K562 (cell line): ENCODE results near the gene ZNF672.

Source experiments
- CBX8 ChIP-seq: fragments of 200-600 bp; sonication (generic); IDR thresholded peaks from 2 replicates; pipeline ENCODE4 v1.6.1; 2012; ENCODE audit warnings: borderline replicate concordance, mixed run types, low read depth, mild to moderate bottlenecking, moderate library complexity, mixed read lengths, low read length, control low read depth, inconsistent platforms; ENCODE audit not compliant: poor library complexity, severe bottlenecking; ENCODE audit errors: extremely low read depth
- DNMT1 ChIP-seq: fragments of 450-650 bp; IDR thresholded peaks from 2 replicates; pipeline ENCODE4 v1.6.1; 2016; ENCODE audit warnings: antibody characterized with exemption, mild to moderate bottlenecking
- FOSL1 ChIP-seq: fragments of 200-800 bp; sonication (Bioruptor generic); conservative IDR thresholded peaks from 2 replicates; pipeline ENCODE4 v1.6.1; 2016; ENCODE audit warnings: missing genetic modification characterization, missing compliant biosample characterization
- KAT8 ChIP-seq: fragments of 450-650 bp; IDR thresholded peaks from 2 replicates; pipeline ENCODE4 v1.6.1; 2016; ENCODE audit warnings: low read depth, mild to moderate bottlenecking
- POLR2A ChIP-seq: fragments of 450-650 bp; conservative IDR thresholded peaks from 2 replicates; pipeline ENCODE4 v1.6.1; 2016
- RBM34 ChIP-seq: fragments of 200-400 bp; formaldehyde crosslinking; IDR thresholded peaks from 2 replicates; pipeline ENCODE4 v1.6.1; 2018; ENCODE audit warnings: low read length, borderline replicate concordance; ENCODE audit not compliant: insufficient read depth
- RFX1 ChIP-seq: fragments of 450-650 bp; IDR thresholded peaks from 2 replicates; pipeline ENCODE4 v1.6.1; 2016; ENCODE audit warnings: mild to moderate bottlenecking, moderate library complexity
- TF ChIP-seq, protein P1 (sequence below): sonication (generic); formaldehyde crosslinking; IDR thresholded peaks from 2 replicates; pipeline ENCODE4 v1.8.0; 2023; ENCODE audit warnings: missing genetic modification reagents, mild to moderate bottlenecking, borderline replicate concordance
- TF ChIP-seq, protein P2 (sequence below): fragments of 450-650 bp; formaldehyde crosslinking; IDR thresholded peaks from 2 replicates; pipeline ENCODE4 v1.4.0; 2022; ENCODE audit warnings: missing genetic modification characterization

DNA sequence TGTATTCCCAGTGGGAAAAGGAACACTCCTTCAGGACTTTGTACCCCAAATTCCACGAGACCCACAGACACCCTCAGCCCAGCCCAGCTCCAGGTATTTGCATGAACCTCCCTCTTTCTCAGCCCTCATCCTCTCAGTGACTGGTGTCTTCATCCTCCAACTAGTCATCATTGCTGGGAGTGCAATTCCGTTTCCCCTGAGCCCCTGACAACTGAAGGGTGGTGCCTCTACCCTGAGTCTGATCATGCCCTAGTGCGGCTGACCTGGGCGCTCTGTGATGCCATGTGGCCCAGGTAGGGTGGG lies 24.6 kb downstream of the ZNF672 start:
- TF ChIP-seq RBM34, result no peak
- no peak for TF ChIP-seq DNMT1
- no peak for TF ChIP-seq RFX1
- no peak for TF ChIP-seq KAT8
- no peak for TF ChIP-seq CBX8
- no peak for TF ChIP-seq POLR2A
- no peak for TF ChIP-seq FOSL1 (tag)
- TF ChIP-seq, protein P1, sequence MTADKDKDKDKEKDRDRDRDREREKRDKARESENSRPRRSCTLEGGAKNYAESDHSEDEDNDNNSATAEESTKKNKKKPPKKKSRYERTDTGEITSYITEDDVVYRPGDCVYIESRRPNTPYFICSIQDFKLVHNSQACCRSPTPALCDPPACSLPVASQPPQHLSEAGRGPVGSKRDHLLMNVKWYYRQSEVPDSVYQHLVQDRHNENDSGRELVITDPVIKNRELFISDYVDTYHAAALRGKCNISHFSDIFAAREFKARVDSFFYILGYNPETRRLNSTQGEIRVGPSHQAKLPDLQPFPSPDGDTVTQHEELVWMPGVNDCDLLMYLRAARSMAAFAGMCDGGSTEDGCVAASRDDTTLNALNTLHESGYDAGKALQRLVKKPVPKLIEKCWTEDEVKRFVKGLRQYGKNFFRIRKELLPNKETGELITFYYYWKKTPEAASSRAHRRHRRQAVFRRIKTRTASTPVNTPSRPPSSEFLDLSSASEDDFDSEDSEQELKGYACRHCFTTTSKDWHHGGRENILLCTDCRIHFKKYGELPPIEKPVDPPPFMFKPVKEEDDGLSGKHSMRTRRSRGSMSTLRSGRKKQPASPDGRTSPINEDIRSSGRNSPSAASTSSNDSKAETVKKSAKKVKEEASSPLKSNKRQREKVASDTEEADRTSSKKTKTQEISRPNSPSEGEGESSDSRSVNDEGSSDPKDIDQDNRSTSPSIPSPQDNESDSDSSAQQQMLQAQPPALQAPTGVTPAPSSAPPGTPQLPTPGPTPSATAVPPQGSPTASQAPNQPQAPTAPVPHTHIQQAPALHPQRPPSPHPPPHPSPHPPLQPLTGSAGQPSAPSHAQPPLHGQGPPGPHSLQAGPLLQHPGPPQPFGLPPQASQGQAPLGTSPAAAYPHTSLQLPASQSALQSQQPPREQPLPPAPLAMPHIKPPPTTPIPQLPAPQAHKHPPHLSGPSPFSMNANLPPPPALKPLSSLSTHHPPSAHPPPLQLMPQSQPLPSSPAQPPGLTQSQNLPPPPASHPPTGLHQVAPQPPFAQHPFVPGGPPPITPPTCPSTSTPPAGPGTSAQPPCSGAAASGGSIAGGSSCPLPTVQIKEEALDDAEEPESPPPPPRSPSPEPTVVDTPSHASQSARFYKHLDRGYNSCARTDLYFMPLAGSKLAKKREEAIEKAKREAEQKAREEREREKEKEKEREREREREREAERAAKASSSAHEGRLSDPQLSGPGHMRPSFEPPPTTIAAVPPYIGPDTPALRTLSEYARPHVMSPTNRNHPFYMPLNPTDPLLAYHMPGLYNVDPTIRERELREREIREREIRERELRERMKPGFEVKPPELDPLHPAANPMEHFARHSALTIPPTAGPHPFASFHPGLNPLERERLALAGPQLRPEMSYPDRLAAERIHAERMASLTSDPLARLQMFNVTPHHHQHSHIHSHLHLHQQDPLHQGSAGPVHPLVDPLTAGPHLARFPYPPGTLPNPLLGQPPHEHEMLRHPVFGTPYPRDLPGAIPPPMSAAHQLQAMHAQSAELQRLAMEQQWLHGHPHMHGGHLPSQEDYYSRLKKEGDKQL, result no peak
- TF ChIP-seq, protein P2, sequence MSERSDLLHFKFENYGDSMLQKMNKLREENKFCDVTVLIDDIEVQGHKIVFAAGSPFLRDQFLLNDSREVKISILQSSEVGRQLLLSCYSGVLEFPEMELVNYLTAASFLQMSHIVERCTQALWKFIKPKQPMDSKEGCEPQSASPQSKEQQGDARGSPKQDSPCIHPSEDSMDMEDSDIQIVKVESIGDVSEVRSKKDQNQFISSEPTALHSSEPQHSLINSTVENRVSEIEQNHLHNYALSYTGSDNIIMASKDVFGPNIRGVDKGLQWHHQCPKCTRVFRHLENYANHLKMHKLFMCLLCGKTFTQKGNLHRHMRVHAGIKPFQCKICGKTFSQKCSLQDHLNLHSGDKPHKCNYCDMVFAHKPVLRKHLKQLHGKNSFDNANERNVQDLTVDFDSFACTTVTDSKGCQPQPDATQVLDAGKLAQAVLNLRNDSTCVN (CRISPR knock-in tag), result no peak
